Upper lobe of left lung (tissue), 4 donors: ENCODE measurements around the gene OR2AG2.

ENCODE experiments used
- POLR2AphosphoS5 ChIP-seq, 2 donors: sonication (generic); formaldehyde crosslinking; IDR thresholded peaks; one replicate each; pipeline ENCODE4 v1.5.1; 2017; ENCODE audit warnings: antibody characterized with exemption in 2 of 2
- TF ChIP-seq, protein P1 (sequence below), 6 experiments: fragments of 450-650 bp in 4 of 6; fragments of 200-600 bp in 2 of 6; sonication (generic) in 2 of 6; IDR thresholded peaks; one replicate each; pipeline ENCODE4 v1.5.1; 2016 to 2019; ENCODE audit warnings: antibody characterized with exemption in 6 of 6

DNA sequence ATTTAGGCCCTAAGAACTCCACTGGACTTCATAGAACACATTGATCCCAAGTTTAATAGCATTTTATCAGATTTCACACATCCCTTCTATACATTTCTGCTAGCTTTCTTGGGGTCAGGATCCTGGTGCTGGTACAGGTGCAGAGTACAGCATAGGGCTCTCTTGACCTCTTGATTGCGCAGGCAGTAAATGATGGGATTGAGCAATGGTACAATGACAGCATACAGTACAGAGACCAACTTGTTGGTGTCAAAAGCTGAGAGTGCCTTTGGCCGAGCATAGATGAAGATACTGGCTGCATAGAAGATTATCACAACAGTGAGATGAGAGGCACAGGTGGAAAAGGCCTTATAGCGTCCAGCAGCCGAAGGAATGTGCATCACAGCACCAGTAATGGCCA, 22.9 kb upstream of the OR2AG2 start:
- no peak for TF ChIP-seq POLR2AphosphoS5 (IDR thresholded peaks at IDR 0.05)
- TF ChIP-seq, protein P1, sequence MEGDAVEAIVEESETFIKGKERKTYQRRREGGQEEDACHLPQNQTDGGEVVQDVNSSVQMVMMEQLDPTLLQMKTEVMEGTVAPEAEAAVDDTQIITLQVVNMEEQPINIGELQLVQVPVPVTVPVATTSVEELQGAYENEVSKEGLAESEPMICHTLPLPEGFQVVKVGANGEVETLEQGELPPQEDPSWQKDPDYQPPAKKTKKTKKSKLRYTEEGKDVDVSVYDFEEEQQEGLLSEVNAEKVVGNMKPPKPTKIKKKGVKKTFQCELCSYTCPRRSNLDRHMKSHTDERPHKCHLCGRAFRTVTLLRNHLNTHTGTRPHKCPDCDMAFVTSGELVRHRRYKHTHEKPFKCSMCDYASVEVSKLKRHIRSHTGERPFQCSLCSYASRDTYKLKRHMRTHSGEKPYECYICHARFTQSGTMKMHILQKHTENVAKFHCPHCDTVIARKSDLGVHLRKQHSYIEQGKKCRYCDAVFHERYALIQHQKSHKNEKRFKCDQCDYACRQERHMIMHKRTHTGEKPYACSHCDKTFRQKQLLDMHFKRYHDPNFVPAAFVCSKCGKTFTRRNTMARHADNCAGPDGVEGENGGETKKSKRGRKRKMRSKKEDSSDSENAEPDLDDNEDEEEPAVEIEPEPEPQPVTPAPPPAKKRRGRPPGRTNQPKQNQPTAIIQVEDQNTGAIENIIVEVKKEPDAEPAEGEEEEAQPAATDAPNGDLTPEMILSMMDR (IDR thresholded peaks at IDR 0.05): no peak
